ENCODE results near the gene DNAAF5.
A peak's percentile ranks its signal among the peaks of the same experiment; 100 is the strongest.

DNAAF5 gene

GRCh38 chr7:833601-834258 is 107.2 kb downstream of the DNAAF5 start:
- Histone ChIP-seq H2AK5ac (ENCODE audit: low read length, severe bottlenecking) (no peak overlapping the region), H3K79me1 (replicated peaks; ENCODE audit: low read length, poor library complexity, severe bottlenecking) (peaks cover 34% of the 10 kb centered on the region), H3K4me2 (ENCODE audit: low read length, poor library complexity, severe bottlenecking) (no peak overlapping the region), H4K91ac (ENCODE audit: low read length) (no peak overlapping the region), H3K27ac (ENCODE audit: low read length, poor library complexity, severe bottlenecking) (no peak overlapping the region), H2BK120ac (ENCODE audit: low read depth, low read length) (no peak overlapping the region), H3K36me3 (ENCODE audit: control insufficient read depth in 1 of 2, insufficient read depth in 2 of 2, low read depth in 1 of 2, low read length in 2 of 2) (peaks cover 25 to 34% of the 10 kb centered on the region in 2 experiments), H2AFZ (ENCODE audit: low read depth, low read length) (no peak overlapping the region), H2BK5ac (ENCODE audit: low read depth, low read length, poor library complexity, severe bottlenecking) (no peak overlapping the region), H3K23ac (ENCODE audit: low read length in 2 of 2) (no peak overlapping the region), H3K18ac (ENCODE audit: low read depth in 1 of 2, low read length in 2 of 2) (peak overlapping the region in 1 of 2 experiments; percentile 30), H3K9me3 (ENCODE audit: control insufficient read depth, low read length) (no peaks in the 10 kb centered on the region), H3K4ac (ENCODE audit: low read depth in 1 of 2, low read length in 2 of 2) (no peak overlapping the region), H3K4me3 (ENCODE audit: insufficient read depth in 1 of 2, low read depth in 1 of 2, low read length in 2 of 2) (no peak overlapping the region), H3K14ac (ENCODE audit: low read length in 2 of 2) (no peak overlapping the region), H3K27me3 (ENCODE audit: control insufficient read depth in 1 of 2, insufficient read depth in 1 of 2, low read length in 2 of 2) (no peaks in the 10 kb centered on the region), H2BK12ac (ENCODE audit: low read length in 2 of 2) (no peak overlapping the region), H3K4me1 (ENCODE audit: control insufficient read depth, insufficient read depth, low read depth, low read length) (peaks cover 31% of the 10 kb centered on the region), H2BK15ac (ENCODE audit: low read depth, poor library complexity, severe bottlenecking) (no peak overlapping the region), H3K9ac (ENCODE audit: low read length) (peak overlapping the region; percentile 94), H4K8ac (ENCODE audit: low read length) (peak overlapping the region; percentile 45)
- 86% methylated on average over 6 of the region's 8 CpGs for WGBS
- DNase-seq = peak; percentile 26

GRCh38 chr7:834277-834676 is 107.8 kb downstream of the DNAAF5 start:
- H3K27me3 ChIP-seq (ENCODE audit: control insufficient read depth in 1 of 2, insufficient read depth in 1 of 2, low read length in 2 of 2) = no peaks in the 10 kb centered on the region
- H3K9ac ChIP-seq (ENCODE audit: low read length) = peak overlapping the region; percentile 94

GRCh38 chr7:835021-835420 is 108.5 kb downstream of the DNAAF5 start:
- Histone ChIP-seq H2BK120ac (ENCODE audit: low read depth, low read length) (no peak overlapping the region), H3K4me2 (ENCODE audit: low read length, poor library complexity, severe bottlenecking) (no peak overlapping the region), H4K91ac (ENCODE audit: low read length) (no peak overlapping the region), H3K36me3 (ENCODE audit: control insufficient read depth in 1 of 2, insufficient read depth in 2 of 2, low read depth in 1 of 2, low read length in 2 of 2) (peaks cover 31 to 43% of the 10 kb centered on the region in 2 experiments), H3K27me3 (ENCODE audit: control insufficient read depth in 1 of 2, insufficient read depth in 1 of 2, low read length in 2 of 2) (no peaks in the 10 kb centered on the region), H3K4me1 (ENCODE audit: control insufficient read depth, insufficient read depth, low read depth, low read length) (peaks cover 30% of the 10 kb centered on the region), H3K9me3 (ENCODE audit: control insufficient read depth, low read length) (no peaks in the 10 kb centered on the region), H3K9ac (ENCODE audit: low read length) (no peak overlapping the region), H4K8ac (ENCODE audit: low read length) (no peak overlapping the region), H3K27ac (ENCODE audit: low read length, poor library complexity, severe bottlenecking) (no peak overlapping the region), H3K18ac (ENCODE audit: low read depth in 1 of 2, low read length in 2 of 2) (no peak overlapping the region), H3K79me1 (replicated peaks; ENCODE audit: low read length, poor library complexity, severe bottlenecking) (peaks cover 38% of the 10 kb centered on the region), H2BK5ac (ENCODE audit: low read depth, low read length, poor library complexity, severe bottlenecking) (no peak overlapping the region), H3K4me3 (ENCODE audit: insufficient read depth in 1 of 2, low read depth in 1 of 2, low read length in 2 of 2) (no peak overlapping the region), H2AK5ac (ENCODE audit: low read length, severe bottlenecking) (no peak overlapping the region), H3K23ac (ENCODE audit: low read length in 2 of 2) (no peak overlapping the region), H3K14ac (ENCODE audit: low read length in 2 of 2) (no peak overlapping the region), H2BK12ac (ENCODE audit: low read length in 2 of 2) (no peak overlapping the region), H2BK15ac (ENCODE audit: low read depth, poor library complexity, severe bottlenecking) (no peak overlapping the region), H3K4ac (ENCODE audit: low read depth in 1 of 2, low read length in 2 of 2) (no peak overlapping the region), H2AFZ (ENCODE audit: low read depth, low read length) (no peak overlapping the region)
- whole genome bisulfite sequencing = 96% methylated on average over 9 of the region's 12 CpGs
- DNase-seq = no peak

More at GRCh38 chr7:834277-834676, 107.8 kb downstream of the DNAAF5 start:
- Histone ChIP-seq H2AK5ac (ENCODE audit: low read length, severe bottlenecking) (no peak overlapping the region), H3K18ac (ENCODE audit: low read depth in 1 of 2, low read length in 2 of 2) (peak overlapping the region in 1 of 2 experiments; percentile 37), H3K9me3 (ENCODE audit: control insufficient read depth, low read length) (no peaks in the 10 kb centered on the region), H4K8ac (ENCODE audit: low read length) (peak overlapping the region; percentile 7), H4K91ac (ENCODE audit: low read length) (peak overlapping the region; percentile 34), H3K79me1 (replicated peaks; ENCODE audit: low read length, poor library complexity, severe bottlenecking) (peaks cover 38% of the 10 kb centered on the region), H2BK12ac (ENCODE audit: low read length in 2 of 2) (peak overlapping the region in 1 of 2 experiments; percentile 17), H2BK120ac (ENCODE audit: low read depth, low read length) (no peak overlapping the region), H3K4ac (ENCODE audit: low read depth in 1 of 2, low read length in 2 of 2) (peak overlapping the region in 1 of 2 experiments; percentile 69), H3K23ac (ENCODE audit: low read length in 2 of 2) (no peak overlapping the region), H2BK15ac (ENCODE audit: low read depth, poor library complexity, severe bottlenecking) (no peak overlapping the region), H3K4me1 (ENCODE audit: control insufficient read depth, insufficient read depth, low read depth, low read length) (peaks cover 30% of the 10 kb centered on the region), H3K27ac (ENCODE audit: low read length, poor library complexity, severe bottlenecking) (no peak overlapping the region), H3K36me3 (ENCODE audit: control insufficient read depth in 1 of 2, insufficient read depth in 2 of 2, low read depth in 1 of 2, low read length in 2 of 2) (peaks cover 26 to 37% of the 10 kb centered on the region in 2 experiments), H3K4me2 (ENCODE audit: low read length, poor library complexity, severe bottlenecking) (no peak overlapping the region), H2AFZ (ENCODE audit: low read depth, low read length) (no peak overlapping the region), H3K4me3 (ENCODE audit: insufficient read depth in 1 of 2, low read depth in 1 of 2, low read length in 2 of 2) (no peak overlapping the region), H3K14ac (ENCODE audit: low read length in 2 of 2) (no peak overlapping the region), H2BK5ac (ENCODE audit: low read depth, low read length, poor library complexity, severe bottlenecking) (no peak overlapping the region)
- WGBS = 96% methylated on average over 12 of the region's 12 CpGs
- no peak for DNase-seq

GRCh38 chr7:835485-836401 is 109.2 kb downstream of the DNAAF5 start:
- Histone ChIP-seq H3K36me3 (ENCODE audit: control insufficient read depth in 1 of 2, insufficient read depth in 2 of 2, low read depth in 1 of 2, low read length in 2 of 2) (peaks cover 36 to 47% of the 10 kb centered on the region in 2 experiments), H3K4me3 (ENCODE audit: insufficient read depth in 1 of 2, low read depth in 1 of 2, low read length in 2 of 2) (no peak overlapping the region), H2BK15ac (ENCODE audit: low read depth, poor library complexity, severe bottlenecking) (no peak overlapping the region), H3K4me1 (ENCODE audit: control insufficient read depth, insufficient read depth, low read depth, low read length) (peaks cover 27% of the 10 kb centered on the region), H2BK12ac (ENCODE audit: low read length in 2 of 2) (peak overlapping the region in 1 of 2 experiments; percentile 21), H2BK120ac (ENCODE audit: low read depth, low read length) (no peak overlapping the region), H3K4ac (ENCODE audit: low read depth in 1 of 2, low read length in 2 of 2) (no peak overlapping the region), H3K79me1 (replicated peaks; ENCODE audit: low read length, poor library complexity, severe bottlenecking) (peaks cover 39% of the 10 kb centered on the region), H3K18ac (ENCODE audit: low read depth in 1 of 2, low read length in 2 of 2) (no peak overlapping the region), H2AFZ (ENCODE audit: low read depth, low read length) (no peak overlapping the region), H3K4me2 (ENCODE audit: low read length, poor library complexity, severe bottlenecking) (no peak overlapping the region), H2AK5ac (ENCODE audit: low read length, severe bottlenecking) (no peak overlapping the region), H3K23ac (ENCODE audit: low read length in 2 of 2) (no peak overlapping the region), H2BK5ac (ENCODE audit: low read depth, low read length, poor library complexity, severe bottlenecking) (no peak overlapping the region), H3K14ac (ENCODE audit: low read length in 2 of 2) (no peak overlapping the region), H3K9ac (ENCODE audit: low read length) (peak overlapping the region; percentile 62), H4K8ac (ENCODE audit: low read length) (peak overlapping the region; percentile 55), H3K27ac (ENCODE audit: low read length, poor library complexity, severe bottlenecking) (no peak overlapping the region), H3K27me3 (ENCODE audit: control insufficient read depth in 1 of 2, insufficient read depth in 1 of 2, low read length in 2 of 2) (no peaks in the 10 kb centered on the region), H3K9me3 (ENCODE audit: control insufficient read depth, low read length) (no peaks in the 10 kb centered on the region), H4K91ac (ENCODE audit: low read length) (peak overlapping the region; percentile 47)
- DNase-seq = peak; percentile 11
- 84% methylated on average over 27 of the region's 27 CpGs for WGBS

All from mesenchymal stem cell (in vitro differentiated cells and primary cell).